ENCODE results near the gene HELB.

GRCh38 chr12:66331814-66332213, 29.5 kb downstream of the HELB start:
- TF ChIP-seq CTCF (IDR thresholded peaks at IDR 0.05 in 2 of 3, conservative IDR thresholded peaks at IDR 0.05 in 1 of 3; ENCODE audit: borderline replicate concordance in 1 of 3, insufficient read depth in 1 of 3, low read depth in 2 of 3, low read length in 2 of 3) (no peak), SRF (IDR thresholded peaks at IDR 0.05; ENCODE audit: low read depth) (no peak), POLR2A (IDR thresholded peaks at IDR 0.05; ENCODE audit: borderline replicate concordance, extremely low read depth, insufficient read depth, insufficient read length) (no peak), YY1 (IDR thresholded peaks at IDR 0.05; ENCODE audit: extremely low read depth, insufficient replicate concordance, low read depth, low read length) (no peak), ZNF274 (IDR thresholded peaks at IDR 0.05; ENCODE audit: low read depth, low read length) (no peak), EGR1 (IDR thresholded peaks at IDR 0.05; ENCODE audit: low read depth) (no peak), EZH2 (IDR thresholded peaks at IDR 0.05) (no peak), SP1 (IDR thresholded peaks at IDR 0.05; ENCODE audit: low read depth) (no peak), EZH2phosphoT487 (IDR thresholded peaks at IDR 0.05; ENCODE audit: borderline replicate concordance) (no peak), ELF1 (IDR thresholded peaks at IDR 0.05; ENCODE audit: borderline replicate concordance, low read depth) (no peak), RAD21 (IDR thresholded peaks at IDR 0.05; ENCODE audit: low read depth) (no peak), MAX (IDR thresholded peaks at IDR 0.05) (no peak)
- TF ChIP-seq, protein P1, sequence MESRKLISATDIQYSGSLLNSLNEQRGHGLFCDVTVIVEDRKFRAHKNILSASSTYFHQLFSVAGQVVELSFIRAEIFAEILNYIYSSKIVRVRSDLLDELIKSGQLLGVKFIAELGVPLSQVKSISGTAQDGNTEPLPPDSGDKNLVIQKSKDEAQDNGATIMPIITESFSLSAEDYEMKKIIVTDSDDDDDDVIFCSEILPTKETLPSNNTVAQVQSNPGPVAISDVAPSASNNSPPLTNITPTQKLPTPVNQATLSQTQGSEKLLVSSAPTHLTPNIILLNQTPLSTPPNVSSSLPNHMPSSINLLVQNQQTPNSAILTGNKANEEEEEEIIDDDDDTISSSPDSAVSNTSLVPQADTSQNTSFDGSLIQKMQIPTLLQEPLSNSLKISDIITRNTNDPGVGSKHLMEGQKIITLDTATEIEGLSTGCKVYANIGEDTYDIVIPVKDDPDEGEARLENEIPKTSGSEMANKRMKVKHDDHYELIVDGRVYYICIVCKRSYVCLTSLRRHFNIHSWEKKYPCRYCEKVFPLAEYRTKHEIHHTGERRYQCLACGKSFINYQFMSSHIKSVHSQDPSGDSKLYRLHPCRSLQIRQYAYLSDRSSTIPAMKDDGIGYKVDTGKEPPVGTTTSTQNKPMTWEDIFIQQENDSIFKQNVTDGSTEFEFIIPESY (IDR thresholded peaks at IDR 0.05; ENCODE audit: extremely low read depth, insufficient replicate concordance, low read length) = no peak

Data from HCT116 (cell line).